Epithelial cell of proximal tubule (primary cell): ENCODE data around the gene PDZD2. TPM values are rescaled to one million over a fixed set of nuclear protein-coding genes. Genes with fewer than 3 reads are reported as not detected.
"Not testable (repeated sequence)": the region's sequence is repeated elsewhere in the genome, so short reads cannot be mapped to it uniquely, and the experiment has no call there.

Experiments used
- DNase-seq: peaks from one replicate; pipeline ENCODE4 v3.0.0-alpha.2; 2011; ENCODE audit warnings: low read depth
- H3K4me3 ChIP-seq: 2 replicates; pipeline ENCODE4 v1.5.1; 2011; ENCODE audit warnings: low read depth, mild to moderate bottlenecking, low read length
- CTCF ChIP-seq: conservative IDR thresholded peaks from 2 replicates; pipeline ENCODE4 v1.5.1; 2012; ENCODE audit warnings: low read depth, mild to moderate bottlenecking, low read length
- total RNA-seq: library from RNA; depleted of rRNA; stranded (reverse); fragments of >200 nt; gene quantifications from 2 replicates; pipeline ENCODE4 v1.2.3, GENCODE V29; 2015

PDZD2 gene
- total RNA-seq, 1 donor from 2014 or later, result 8.4 TPM

- no peak for TF ChIP-seq CTCF
- DNase-seq, result no peak
These were observed 328.5 kb downstream of the PDZD2 start for GRCh38 chr5:31967461-31967860.

GRCh38 chr5:31972558-31972957 is 333.6 kb downstream of the PDZD2 start:
- no peak for DNase-seq
- no peak for TF ChIP-seq CTCF

More at GRCh38 chr5:31967461-31967860, 328.5 kb downstream of the PDZD2 start:
- H3K4me3 ChIP-seq, result no peak overlapping the region

GRCh38 chr5:31975189-31975612 is 336.3 kb downstream of the PDZD2 start:
- not testable (repeated sequence) for H3K4me3 ChIP-seq, DNase-seq

More at GRCh38 chr5:31972558-31972957, 333.6 kb downstream of the PDZD2 start:
- H3K4me3 ChIP-seq, result no peak overlapping the region

GRCh38 chr5:31976169-31976568 is 337.2 kb downstream of the PDZD2 start:
- no peak for DNase-seq
- TF ChIP-seq CTCF, result no peak
- H3K4me3 ChIP-seq, result no peak overlapping the region

GRCh38 chr5:31981361-31981945 is 342.5 kb downstream of the PDZD2 start:
- no peak for DNase-seq
- no peak for TF ChIP-seq CTCF

GRCh38 chr5:31982027-31982426 is 343.1 kb downstream of the PDZD2 start:
- no peak for TF ChIP-seq CTCF
- no peak for DNase-seq

More at GRCh38 chr5:31981361-31981945, 342.5 kb downstream of the PDZD2 start:
- H3K4me3 ChIP-seq, result no peak overlapping the region

GRCh38 chr5:31982621-31983020 is 343.7 kb downstream of the PDZD2 start:
- TF ChIP-seq CTCF, result no peak
- DNase-seq, result no peak
- no peak overlapping the region for H3K4me3 ChIP-seq

More at GRCh38 chr5:31982027-31982426, 343.1 kb downstream of the PDZD2 start:
- no peak overlapping the region for H3K4me3 ChIP-seq
